PFSK-1 (cell line): Measurements from ENCODE around the gene RGS6.

Source experiments
- FOXP2 ChIP-seq: optimal IDR thresholded peaks from 2 replicates; pipeline ENCODE3; 2011; ENCODE audit warnings: borderline replicate concordance, control low read depth, inconsistent platforms; ENCODE audit not compliant: insufficient read depth; ENCODE audit errors: extremely low read length, extremely low read depth
- POLR2AphosphoS5 ChIP-seq: IDR thresholded peaks from 2 replicates; pipeline ENCODE4 v1.6.1; 2012; ENCODE audit warnings: low read depth, mild to moderate bottlenecking, control low read depth, low read length, moderate library complexity
- REST ChIP-seq, 2 experiments: IDR thresholded peaks; 2 replicates each; pipeline versions ENCODE4 v1.6.1 to v1.8.0; 2011 to 2012; ENCODE audit warnings: low read depth in 2 of 2, low read length in 2 of 2, control low read depth in 1 of 2, inconsistent platforms in 1 of 2, mild to moderate bottlenecking in 1 of 2, moderate library complexity in 1 of 2; ENCODE audit not compliant: insufficient read depth in 1 of 2
- SIN3A ChIP-seq: IDR thresholded peaks from 2 replicates; pipeline ENCODE4 v1.6.1; 2012; ENCODE audit warnings: mild to moderate bottlenecking, low read length, moderate library complexity, borderline replicate concordance; ENCODE audit not compliant: insufficient read depth
- TAF1 ChIP-seq: IDR thresholded peaks from 2 replicates; pipeline ENCODE4 v1.6.1; 2012; ENCODE audit warnings: low read length, control low read depth, borderline replicate concordance; ENCODE audit not compliant: insufficient read depth

RGS6 gene

GRCh38 chr14:72544615-72545387 lies 612.6 kb downstream of the RGS6 start:
- TF ChIP-seq FOXP2: no peak
- no peak for TF ChIP-seq REST (IDR thresholded peaks at IDR 0.05; ENCODE audit: insufficient read depth in 1 of 2, low read depth in 2 of 2, low read length in 2 of 2)
- TF ChIP-seq POLR2AphosphoS5: no peak
- no peak for TF ChIP-seq TAF1
- no peak for TF ChIP-seq SIN3A

GRCh38 chr14:72545411-72546311 lies 613.4 kb downstream of the RGS6 start:
- no peak for TF ChIP-seq REST (IDR thresholded peaks at IDR 0.05; ENCODE audit: insufficient read depth in 1 of 2, low read depth in 2 of 2, low read length in 2 of 2)
- TF ChIP-seq FOXP2: no peak
- TF ChIP-seq POLR2AphosphoS5: no peak
- TF ChIP-seq TAF1: no peak
- TF ChIP-seq SIN3A: no peak

- TF ChIP-seq TAF1: no peak
- no peak for TF ChIP-seq FOXP2
- TF ChIP-seq SIN3A: no peak
- no peak for TF ChIP-seq REST (IDR thresholded peaks at IDR 0.05; ENCODE audit: insufficient read depth in 1 of 2, low read depth in 2 of 2, low read length in 2 of 2)
- TF ChIP-seq POLR2AphosphoS5: no peak
Observed at GRCh38 chr14:72546344-72547016, 614.3 kb downstream of the RGS6 start.

- no peak for TF ChIP-seq FOXP2
- TF ChIP-seq SIN3A: no peak
- TF ChIP-seq POLR2AphosphoS5: no peak
Observed at GRCh38 chr14:72547999-72548398, 615.8 kb downstream of the RGS6 start.

GRCh38 chr14:72549026-72549425 lies 616.8 kb downstream of the RGS6 start:
- TF ChIP-seq TAF1 (no peak), REST (IDR thresholded peaks at IDR 0.05; ENCODE audit: insufficient read depth in 1 of 2, low read depth in 2 of 2, low read length in 2 of 2) (no peak), POLR2AphosphoS5 (no peak), SIN3A (no peak), FOXP2 (no peak)
